GM18858 (cell line): Measurements from ENCODE around the gene STAT1.

Source experiments
- ATAC-seq: cut with Tn5 transposase; IDR thresholded peaks from one replicate; pipeline ENCODE4 v1.9.1; 2021; ENCODE audit not compliant: unreplicated experiment

The STAT1 gene

DNA sequence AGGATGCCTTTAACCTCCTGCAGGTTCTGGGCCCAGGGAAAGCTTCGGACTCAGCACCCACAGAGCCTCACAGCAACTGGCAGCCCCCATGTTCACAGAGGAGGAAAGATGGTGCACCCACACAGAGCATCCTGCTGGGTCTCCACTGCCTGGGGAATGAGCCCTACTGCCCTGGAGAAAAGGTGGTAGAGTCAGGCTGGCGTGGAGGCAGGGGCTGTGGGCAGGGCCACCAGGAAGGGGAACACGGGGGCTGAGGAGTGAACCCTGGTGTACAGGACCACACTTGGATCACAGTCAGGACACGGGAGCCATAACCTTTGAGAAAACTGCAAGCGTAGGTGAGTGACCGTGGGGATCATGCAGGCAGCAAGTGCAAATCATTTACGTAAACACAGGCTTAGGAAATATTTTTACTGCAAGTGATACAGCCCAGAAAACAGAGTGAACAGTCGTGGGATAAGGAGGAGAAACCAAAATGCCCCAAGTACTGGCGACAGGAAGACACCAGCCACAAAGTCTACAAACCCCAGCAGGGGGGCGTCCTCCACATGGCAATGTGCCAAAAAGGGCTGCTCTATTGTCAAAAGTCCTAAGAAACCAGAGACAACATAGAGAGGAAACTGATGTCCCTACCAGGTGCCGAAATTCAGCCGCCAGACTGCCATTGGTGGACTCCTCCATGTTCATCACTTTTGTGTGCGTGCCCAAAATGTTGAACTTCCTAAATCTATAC, 27.6 kb downstream of the STAT1 start:
- ATAC-seq, result no peak

DNA sequence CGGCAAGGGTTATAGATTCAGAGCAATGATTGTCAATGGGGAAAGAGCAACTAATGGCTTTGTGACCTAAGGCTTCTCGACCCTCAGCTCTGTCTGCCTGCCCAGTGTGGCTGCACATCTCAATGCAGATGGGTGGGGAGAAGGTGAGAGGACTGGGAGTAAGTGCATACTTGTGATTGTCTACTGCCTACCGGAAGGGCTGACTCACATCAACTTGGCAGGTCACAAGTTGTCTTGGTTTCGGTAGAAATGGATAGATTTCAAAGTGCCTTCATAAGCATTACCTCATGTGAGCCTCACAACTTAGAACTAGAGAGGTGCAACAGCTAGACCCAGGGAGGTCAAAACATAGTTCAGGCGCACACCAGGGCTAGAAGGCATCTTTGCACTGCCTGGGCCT, 29.4 kb downstream of the STAT1 start:
- no peak for ATAC-seq

DNA sequence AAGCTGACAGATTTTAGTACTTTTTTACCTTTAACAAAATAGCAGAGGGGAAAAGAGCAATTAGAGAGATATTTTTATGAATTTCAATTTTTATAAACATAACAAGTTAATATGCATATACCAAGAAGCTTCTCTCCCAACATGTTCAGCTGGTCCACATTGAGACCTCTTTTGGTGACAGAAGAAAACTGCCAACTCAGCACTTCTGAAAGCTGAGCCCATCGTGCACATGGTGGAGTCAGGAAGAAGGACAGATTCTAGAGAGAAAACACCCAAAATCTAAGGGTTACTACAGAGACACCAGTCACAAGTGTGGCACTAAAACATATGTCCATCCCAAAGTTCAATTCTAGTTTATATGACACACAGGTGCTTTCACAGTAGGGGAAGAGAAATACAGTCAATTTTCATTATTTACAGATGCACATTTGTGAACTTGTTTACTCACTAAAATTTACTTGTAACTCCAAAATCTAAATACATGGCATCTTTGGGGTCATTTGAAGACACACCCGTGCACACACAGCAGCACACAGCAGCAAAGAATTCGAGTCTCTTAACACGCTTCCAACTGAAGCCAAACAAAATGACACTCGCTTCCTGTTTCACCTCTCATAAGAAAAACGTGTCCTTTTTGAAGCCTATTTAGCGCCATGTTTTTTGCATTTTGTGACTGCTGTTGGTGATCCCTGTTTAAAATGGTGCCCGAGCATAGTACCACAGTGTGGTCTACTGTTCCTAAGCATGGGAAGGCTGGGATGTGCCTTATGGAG, 31.5 kb downstream of the STAT1 start:
- no peak for ATAC-seq

DNA sequence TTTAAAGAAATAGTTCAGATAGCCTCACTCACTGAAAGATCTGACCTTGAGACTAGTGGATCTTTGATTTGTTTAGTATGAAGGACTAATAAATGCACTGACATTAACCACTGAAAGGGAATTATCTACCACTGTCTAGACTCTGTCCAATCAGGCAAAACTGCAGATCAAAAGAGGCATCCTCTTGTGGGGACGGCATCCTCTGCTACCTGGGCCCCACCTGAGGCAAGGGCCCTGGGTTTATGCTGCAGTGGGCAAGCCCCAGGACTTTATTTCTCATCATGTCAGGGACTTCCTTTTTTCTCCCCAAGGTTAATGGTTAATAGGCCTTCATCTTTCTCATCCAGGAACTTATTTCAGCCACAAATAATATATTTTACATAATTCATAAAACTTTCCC, 32.2 kb downstream of the STAT1 start:
- ATAC-seq, result no peak

DNA sequence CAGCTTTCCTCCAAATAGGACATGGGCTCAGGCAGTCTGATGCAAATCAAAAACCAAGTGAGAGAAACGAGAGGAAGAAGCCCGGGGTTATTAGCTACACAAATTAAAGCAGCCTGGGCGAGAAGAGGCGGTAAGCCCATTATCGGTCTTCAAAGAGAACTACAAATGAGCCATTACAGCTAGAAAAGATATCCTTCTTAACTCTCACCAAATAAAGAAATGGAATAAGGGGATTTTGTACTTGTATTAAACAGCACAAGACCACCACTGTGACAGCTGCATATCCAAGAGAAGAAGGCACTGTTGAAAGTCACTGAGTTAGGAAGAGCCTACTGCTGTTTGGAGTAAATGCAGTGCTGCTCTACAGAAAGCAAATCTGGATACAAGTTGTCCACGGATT, 32.6 kb downstream of the STAT1 start:
- ATAC-seq, result no peak

DNA sequence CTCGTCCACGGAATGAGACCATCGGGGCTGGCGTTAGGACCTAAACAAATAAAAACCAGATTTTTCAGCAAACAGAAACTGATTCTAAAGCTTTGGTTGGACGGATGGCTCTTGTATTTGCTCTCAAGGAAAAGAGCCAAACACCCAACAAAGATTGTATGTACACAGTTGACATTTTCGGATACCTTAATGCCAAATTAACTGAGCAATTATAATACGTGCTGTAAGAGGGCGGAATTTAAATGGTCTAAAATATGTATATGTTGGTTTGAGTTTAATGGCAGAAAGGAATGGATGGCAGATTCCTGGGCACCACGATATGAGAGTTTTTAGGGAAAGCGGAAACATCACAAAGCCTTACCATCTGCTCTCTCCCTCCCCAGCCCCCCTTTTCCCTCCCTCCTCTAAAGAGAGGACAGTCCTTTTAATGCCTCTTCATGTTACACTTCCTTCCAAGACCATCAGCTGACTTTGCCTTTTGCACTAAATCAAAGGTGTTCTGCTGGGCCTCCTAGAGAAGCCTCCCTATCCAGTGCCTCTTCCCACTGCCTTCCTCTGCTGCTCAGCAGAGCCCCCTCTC, 33.3 kb downstream of the STAT1 start:
- ATAC-seq, result no peak

DNA sequence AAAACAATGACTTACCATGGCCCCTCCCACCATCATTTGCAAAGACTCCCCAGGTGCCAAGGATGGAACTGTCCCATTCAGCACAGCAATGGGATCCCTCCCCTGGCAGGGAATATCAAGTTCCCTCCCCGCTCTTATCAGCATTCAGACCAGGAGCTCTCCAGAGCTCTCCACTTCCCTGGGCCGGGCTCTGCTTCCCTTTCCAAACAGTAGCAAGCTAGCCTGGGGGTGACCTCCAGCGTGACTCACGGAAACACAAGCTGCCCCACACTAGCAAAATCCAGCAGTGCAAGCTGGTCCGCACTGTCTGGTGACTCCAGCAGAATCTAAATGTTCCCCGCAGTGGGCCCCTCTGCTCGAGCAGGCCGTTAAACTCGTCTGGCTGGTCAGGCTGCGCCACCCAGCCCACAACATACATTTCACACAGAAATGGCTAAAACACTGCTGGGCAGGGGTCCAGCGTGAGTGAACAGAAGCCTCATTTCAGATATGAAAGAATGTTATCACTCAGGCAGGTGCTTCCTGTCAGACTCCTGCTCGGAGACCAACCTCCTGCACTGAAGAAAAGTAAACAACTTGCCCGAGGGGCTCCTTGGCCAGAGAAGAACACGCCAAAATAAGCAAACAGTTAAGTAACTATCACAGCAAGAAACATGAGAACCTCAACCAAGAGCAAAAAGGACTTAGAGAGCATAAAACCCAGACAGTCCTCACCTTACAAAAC, 33.9 kb downstream of the STAT1 start:
- ATAC-seq, result no peak

DNA sequence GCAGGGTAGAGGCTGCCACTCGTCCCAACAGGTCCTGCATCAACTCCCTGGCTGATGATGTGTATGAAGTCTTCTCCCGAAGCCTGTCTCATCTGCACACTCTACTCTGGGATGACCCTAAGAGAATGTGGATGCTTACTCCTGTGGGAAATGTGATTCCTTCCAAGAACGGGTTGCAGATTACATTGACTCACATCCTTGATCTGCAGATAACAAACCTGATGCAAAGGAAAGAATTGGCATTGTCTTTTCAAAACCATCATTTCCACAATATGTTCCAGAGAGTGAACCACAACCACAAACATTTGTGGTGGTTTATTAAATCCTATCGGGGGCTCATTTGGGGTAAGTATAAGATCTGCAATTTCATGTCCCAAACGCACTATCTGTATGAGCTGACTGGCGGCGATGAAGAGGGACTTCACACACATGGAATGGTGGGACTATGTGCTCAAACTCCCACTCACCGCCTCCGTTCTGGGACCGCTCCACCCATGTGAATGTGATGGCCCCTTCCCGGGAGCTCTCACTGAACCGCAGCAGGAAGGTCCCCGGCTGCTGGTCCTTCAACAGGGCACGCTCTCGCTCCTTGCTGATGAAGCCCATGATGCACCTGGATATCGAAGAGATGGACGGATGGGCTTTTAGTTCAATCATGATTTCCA, 35.5 kb downstream of the STAT1 start:
- no peak for ATAC-seq

DNA sequence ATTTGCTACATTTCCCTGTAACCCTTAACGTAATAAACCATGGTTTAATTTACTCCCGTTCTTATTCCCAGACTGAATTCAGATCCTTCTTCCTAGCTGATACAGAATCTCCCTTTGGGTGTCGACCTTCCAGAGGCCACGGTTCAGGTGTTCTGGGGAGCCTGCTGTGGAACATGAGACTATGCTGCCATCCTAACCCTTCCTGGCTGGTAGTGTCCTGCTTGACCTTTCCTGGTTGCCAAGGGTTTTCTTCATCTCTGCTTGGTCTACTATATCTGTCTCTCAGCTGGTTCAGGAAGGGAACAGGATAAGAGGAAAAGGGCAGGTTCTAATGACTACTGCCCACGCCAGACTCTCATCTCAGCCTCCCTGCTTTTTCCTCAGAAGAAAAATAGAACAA, 36.5 kb downstream of the STAT1 start:
- ATAC-seq, result no peak

DNA sequence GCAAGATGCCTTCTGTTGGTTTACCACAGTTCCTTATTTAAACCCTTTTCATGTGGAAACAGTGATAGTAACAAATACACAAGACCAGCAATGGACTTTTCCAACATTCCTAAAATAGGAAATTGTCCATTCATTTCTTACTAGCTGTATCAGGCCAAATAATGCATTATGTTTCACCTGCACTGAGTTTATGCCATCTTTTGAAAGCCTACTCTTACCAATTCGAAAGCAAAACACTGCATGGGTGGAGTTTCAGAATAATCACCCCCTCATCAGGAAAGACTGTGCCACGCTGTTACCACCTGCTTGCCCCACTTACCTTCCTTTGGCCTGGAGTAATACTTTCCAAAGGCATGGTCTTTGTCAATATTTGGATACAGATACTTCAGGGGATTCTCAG, 37.5 kb downstream of the STAT1 start:
- ATAC-seq, result no peak

DNA sequence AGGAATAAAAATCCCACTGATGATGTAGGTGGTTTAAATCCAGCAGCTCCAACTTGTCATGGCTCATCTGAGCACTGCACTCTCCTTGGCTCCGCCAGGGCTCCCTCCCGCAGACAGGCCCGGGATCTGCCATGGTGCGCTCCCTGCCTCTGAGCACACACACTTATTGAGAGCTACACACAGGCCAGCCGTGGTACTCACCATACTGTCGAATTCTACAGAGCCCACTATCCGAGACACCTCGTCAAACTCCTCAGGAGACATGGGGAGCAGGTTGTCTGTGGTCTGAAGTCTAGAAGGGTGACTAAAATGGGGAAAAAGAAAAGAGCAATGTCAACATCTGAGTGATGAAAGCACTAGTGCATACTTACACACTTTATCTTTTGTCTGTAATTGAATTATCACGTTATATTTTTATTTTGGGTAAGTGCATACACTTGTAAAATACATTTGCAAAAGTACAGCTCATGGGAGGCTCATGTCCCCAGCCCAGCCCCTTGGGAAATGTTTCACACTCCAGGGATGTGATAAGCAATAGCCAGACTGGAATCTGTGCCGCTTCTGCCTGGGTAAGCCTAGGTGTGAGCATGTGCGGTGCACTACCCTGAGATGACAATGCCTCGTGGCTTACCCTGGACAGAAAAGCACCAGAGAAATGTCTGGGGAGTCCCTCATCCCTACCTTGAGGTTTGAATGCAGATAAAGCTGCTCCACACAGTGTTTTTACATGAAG, 39.2 kb downstream of the STAT1 start:
- ATAC-seq, result no peak

DNA sequence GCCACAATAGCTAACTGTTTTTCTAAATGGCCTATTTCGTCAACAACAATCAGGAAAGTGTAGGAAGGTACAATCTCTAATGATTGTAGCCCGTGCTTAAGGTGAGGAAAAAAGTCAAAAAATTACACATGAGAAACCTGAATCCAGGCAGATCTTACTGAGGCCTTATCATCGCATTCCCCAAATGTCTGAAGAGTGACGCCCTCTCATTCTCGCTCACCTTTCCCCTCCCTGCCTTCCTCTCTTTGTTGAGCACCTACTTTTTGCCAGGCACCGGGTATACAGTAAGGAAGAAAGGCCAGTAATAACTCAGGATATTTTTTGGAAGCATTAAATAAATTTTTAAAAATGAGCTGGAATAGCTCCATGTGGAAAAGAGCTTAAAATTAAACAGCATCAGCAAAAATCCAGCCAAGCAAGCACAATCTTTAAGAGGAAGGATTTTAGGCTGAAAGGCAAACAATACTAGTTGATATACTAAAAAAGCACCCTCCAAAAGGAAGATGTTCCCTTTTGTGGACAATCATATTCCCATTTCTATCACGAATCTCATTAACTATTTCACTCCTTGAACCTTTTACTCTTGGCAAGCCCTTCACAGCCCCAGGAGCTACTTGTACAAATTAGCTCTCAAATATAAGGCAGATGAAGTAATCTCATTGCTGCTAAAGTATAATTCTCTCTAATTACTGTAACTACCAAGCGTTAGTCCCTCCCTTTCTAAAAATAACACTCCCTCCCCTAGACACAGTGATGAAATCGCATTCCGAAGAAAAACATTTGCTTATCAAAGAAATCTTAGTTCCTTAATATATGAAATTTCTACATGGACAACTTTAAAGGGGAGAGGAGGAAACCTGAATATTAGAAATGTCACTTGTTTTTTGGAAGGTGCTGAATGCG, 40.0 kb downstream of the STAT1 start:
- no peak for ATAC-seq

DNA sequence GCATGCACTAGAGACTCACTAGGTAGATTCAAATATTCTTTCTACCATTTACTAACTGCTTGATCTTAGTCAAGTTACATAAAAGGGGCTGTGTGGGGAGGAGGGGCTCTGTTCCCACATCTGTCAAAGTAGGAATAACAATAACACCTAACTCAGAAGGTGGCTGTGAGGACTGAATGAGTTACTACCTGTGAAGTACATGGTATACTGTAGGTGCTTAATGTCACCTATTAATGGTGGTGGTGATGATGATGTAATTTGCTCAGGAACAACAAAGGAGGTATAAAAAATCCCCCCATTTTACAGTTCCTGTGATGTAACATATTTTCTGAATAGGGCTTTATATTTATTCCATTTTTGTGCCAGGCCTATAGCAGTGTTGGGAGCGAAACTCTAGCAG, 40.7 kb downstream of the STAT1 start:
- ATAC-seq, result no peak

DNA sequence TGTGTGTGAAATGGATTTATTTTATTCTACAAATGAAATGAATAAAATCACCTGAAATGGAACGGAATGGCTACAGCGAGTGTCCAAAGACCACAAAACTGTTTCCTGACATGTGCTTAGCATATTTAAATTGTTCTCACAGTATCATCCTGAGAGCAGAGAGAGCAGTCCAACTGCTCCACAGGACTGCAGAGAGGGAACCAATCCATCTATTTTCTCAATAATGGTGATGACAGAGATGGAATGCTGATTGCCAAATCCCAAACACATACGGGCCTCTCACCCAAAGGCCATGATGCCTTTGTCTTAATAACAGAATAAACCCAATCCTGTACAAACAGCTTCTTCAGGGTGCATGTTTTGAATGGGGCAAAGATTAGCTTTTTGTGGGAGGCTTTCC, 41.1 kb downstream of the STAT1 start:
- no peak for ATAC-seq

DNA sequence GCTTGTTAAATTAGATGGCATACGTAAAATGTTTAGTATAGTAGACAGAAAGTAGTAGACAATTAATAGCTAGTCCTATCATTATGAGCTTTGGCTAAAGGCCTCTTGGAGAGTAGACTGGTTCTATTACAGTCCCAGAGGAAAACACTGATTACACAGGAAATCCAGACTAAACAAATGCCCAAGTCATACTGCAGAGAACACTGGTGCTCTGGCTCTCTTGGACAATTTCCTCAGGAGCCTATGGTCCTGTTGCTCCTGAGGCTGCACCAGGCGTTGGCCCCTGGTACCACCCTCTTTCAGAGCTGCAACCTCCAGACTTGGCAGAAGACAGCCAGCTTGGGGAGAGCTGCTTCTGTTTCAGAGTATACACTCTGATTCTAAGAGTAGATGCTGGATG, 41.8 kb downstream of the STAT1 start:
- ATAC-seq, result no peak

DNA sequence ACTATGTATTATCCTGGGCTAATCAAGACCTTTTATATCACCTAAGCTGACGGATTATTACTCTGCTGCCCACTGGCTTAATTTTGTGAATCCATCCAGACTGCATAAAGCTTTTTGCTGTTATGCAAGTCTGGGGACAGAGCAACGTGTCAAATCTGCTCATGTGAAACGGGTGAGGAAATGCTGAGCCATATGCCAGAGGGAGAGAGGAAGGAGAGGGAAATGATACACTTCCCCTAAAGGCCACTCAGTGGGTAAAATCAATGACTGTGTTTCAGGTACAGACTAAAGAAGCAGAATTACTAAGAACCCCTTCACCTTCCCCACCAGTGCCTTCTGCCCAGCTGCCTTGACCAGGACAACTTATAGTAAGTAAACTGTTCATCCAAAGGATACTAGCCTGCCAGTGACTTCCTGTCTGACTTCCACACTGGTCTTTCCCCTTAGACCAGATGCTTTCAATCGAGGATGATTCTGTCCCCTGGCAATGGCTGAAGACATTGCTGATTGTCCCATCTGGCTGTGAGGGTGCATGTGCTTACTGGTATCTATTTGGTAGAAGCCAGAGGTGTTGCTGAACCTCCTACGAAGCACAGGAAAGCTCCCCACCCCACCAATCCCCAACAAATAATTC, 43.0 kb downstream of the STAT1 start:
- no peak for ATAC-seq

DNA sequence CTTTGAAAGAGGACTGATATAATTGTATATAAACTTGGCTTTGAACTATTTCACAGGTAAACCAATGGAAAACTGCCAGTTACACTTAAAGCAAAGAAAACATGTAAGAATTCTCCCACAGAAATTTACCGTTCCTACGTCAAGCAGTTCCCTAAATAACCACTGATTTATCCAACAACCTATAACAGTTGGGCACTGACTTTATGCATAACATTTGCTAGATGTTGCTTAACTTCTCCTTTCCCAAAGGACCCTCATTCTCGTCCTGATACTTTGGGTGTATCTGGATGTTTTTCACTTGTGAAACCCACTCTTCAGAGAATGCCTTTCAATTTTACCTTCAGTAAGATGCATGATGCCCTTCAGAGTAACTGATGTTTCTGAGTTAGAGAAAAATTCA, 43.8 kb downstream of the STAT1 start:
- ATAC-seq, result no peak

DNA sequence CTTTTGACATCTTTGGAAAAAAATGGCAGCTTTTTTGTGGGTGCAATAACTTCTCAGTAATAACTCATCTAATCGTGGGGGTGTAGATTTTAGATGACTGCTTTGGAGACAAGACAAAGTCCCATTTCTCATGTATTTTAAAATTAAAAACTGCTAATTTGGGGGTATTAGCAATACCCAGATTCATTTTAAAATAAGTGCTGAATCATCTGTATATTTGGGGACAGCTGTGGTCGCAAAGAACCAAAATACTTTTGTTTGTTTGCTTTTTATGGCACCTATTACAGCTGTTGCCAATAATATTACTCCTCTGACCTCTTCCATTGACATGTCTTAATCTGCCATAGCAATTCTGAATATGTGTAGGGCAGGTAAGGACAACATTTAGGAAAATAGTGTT, 45.4 kb downstream of the STAT1 start:
- no peak for ATAC-seq
